NCI-H128 (cell line): Measurements from ENCODE around the gene DAZ1.
"Not testable (repeated sequence)": the region's sequence is repeated elsewhere in the genome, so short reads cannot be mapped to it uniquely, and the experiment has no call there.

ENCODE experiments used
- DNase-seq: peaks from one replicate; lab custom pipeline; 2025; ENCODE audit not compliant: unreplicated experiment; lab: John Stamatoyannopoulos, UW

The DAZ1 gene

GRCh38 chrY:23198908-23199307 lies at the start of gene DAZ1:
DAZ1 (minus strand) TSS chrY:23199008; CDS start chrY:23198800, 208 bp downstream.
- DNase-seq, result not testable (repeated sequence)

- DNase-seq, result not testable (repeated sequence)
Measured at GRCh38 chrY:23219233-23219632, 20.4 kb upstream of the DAZ1 start, which contains the start of gene DAZ2. DAZ2 (plus strand) TSS chrY:23219533; CDS start chrY:23219741, 208 bp downstream.

- not testable (repeated sequence) for DNase-seq
Measured at GRCh38 chrY:23210681-23211080, 11.9 kb upstream of the DAZ1 start.

GRCh38 chrY:23209802-23210495 lies 11.1 kb upstream of the DAZ1 start:
- not testable (repeated sequence) for DNase-seq

GRCh38 chrY:23207455-23207854 lies 8.6 kb upstream of the DAZ1 start:
- not testable (repeated sequence) for DNase-seq
